Prostate gland (tissue), 2 donors: Measurements from ENCODE around the gene OSGEPL1.

ENCODE experiments used
- POLR2A ChIP-seq: fragments of 450-650 bp; IDR thresholded peaks from one replicate; pipeline ENCODE4 v1.6.1; 2016; ENCODE audit warnings: antibody characterized with exemption, mild to moderate bottlenecking
- POLR2AphosphoS5 ChIP-seq: sonication (generic); formaldehyde crosslinking; IDR thresholded peaks from one replicate; pipeline ENCODE4 v1.6.1; 2017; ENCODE audit warnings: antibody characterized with exemption
- TF ChIP-seq, protein P1 (sequence below), 4 experiments: fragments of 200-600 bp in 2 of 4; fragments of 450-650 bp in 2 of 4; sonication (generic) in 2 of 4; IDR thresholded peaks; 1 replicate in 3 of 4; 2 replicates in 1 of 4; pipeline ENCODE4 v1.5.1; 2016 to 2019; ENCODE audit warnings: antibody characterized with exemption in 4 of 4, mild to moderate bottlenecking in 2 of 4, moderate library complexity in 2 of 4

DNA sequence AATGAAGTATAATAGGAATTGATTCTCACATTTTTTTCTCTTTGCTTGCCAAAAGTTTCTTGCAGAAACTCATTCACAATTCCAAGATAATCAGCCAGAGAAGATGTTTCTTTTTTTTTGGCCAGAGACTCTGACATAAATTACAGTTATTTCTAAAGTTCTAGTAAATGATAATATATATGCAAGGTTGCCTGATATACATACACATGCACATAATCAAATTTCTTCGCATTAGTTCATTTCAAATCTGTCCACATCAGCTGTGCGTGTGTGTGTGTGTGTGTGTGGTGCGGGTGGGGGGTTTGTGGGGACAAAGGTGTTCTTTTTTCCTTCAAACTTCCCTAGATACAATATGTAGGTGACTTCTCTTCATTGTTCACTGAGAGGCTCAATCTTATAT, 33.2 kb downstream of the OSGEPL1 start:
- TF ChIP-seq, protein P1, sequence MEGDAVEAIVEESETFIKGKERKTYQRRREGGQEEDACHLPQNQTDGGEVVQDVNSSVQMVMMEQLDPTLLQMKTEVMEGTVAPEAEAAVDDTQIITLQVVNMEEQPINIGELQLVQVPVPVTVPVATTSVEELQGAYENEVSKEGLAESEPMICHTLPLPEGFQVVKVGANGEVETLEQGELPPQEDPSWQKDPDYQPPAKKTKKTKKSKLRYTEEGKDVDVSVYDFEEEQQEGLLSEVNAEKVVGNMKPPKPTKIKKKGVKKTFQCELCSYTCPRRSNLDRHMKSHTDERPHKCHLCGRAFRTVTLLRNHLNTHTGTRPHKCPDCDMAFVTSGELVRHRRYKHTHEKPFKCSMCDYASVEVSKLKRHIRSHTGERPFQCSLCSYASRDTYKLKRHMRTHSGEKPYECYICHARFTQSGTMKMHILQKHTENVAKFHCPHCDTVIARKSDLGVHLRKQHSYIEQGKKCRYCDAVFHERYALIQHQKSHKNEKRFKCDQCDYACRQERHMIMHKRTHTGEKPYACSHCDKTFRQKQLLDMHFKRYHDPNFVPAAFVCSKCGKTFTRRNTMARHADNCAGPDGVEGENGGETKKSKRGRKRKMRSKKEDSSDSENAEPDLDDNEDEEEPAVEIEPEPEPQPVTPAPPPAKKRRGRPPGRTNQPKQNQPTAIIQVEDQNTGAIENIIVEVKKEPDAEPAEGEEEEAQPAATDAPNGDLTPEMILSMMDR (IDR thresholded peaks at IDR 0.05), result no peak
- TF ChIP-seq POLR2AphosphoS5 (no peak), POLR2A (no peak)
